ENCODE measurements around the gene FGF14. TPM values are rescaled to one million over a fixed set of nuclear protein-coding genes. Genes with fewer than 3 reads are reported as not detected.

Gene FGF14
- total RNA-seq, 1 donor from 2014 or later: 1.7 TPM

GRCh38 chr13:102049853-102050252 is 352.0 kb downstream of the FGF14 start:
- H3K36me3 Mint-ChIP-seq (ENCODE audit: low read depth): peaks cover 9% of the 10 kb centered on the region
- peaks cover 6% of the 10 kb centered on the region for H3K9me3 Mint-ChIP-seq
- DNase-seq (ENCODE audit: low read depth, low spot score): no peak
- H3K27me3 Mint-ChIP-seq (ENCODE audit: low read depth): no peaks in the 10 kb centered on the region
- no peak overlapping the region for H3K27ac Mint-ChIP-seq (ENCODE audit: unreplicated experiment)
- peaks cover 11% of the 10 kb centered on the region for H3K4me1 Mint-ChIP-seq
- H3K4me3 Mint-ChIP-seq: no peak overlapping the region
- no peak for TF ChIP-seq CTCF (conservative IDR thresholded peaks at IDR 0.05)

GRCh38 chr13:102045731-102046130 is 356.1 kb downstream of the FGF14 start:
- no peak overlapping the region for H3K27ac Mint-ChIP-seq (ENCODE audit: unreplicated experiment)
- H3K36me3 Mint-ChIP-seq (ENCODE audit: low read depth): peaks cover 2% of the 10 kb centered on the region
- peaks cover 11% of the 10 kb centered on the region for H3K4me1 Mint-ChIP-seq
- no peak for DNase-seq (ENCODE audit: low read depth, low spot score)
- peaks cover 3% of the 10 kb centered on the region for H3K9me3 Mint-ChIP-seq
- H3K27me3 Mint-ChIP-seq (ENCODE audit: low read depth): peaks cover 4% of the 10 kb centered on the region
- H3K4me3 Mint-ChIP-seq: no peak overlapping the region
- TF ChIP-seq CTCF (conservative IDR thresholded peaks at IDR 0.05): no peak

- Mint-ChIP-seq H3K4me3 (no peak overlapping the region), H3K27me3 (ENCODE audit: low read depth) (peaks cover 7% of the 10 kb centered on the region), H3K4me1 (peaks cover 11% of the 10 kb centered on the region), H3K36me3 (ENCODE audit: low read depth) (no peaks in the 10 kb centered on the region), H3K27ac (ENCODE audit: unreplicated experiment) (no peak overlapping the region), H3K9me3 (no peaks in the 10 kb centered on the region)
- no peak for TF ChIP-seq CTCF (conservative IDR thresholded peaks at IDR 0.05)
- DNase-seq (ENCODE audit: low read depth, low spot score): no peak
These were observed 359.1 kb downstream of the FGF14 start for GRCh38 chr13:102042746-102043145.

GRCh38 chr13:102041544-102041943 is 360.3 kb downstream of the FGF14 start:
- no peak for DNase-seq (ENCODE audit: low read depth, low spot score)
- TF ChIP-seq CTCF (conservative IDR thresholded peaks at IDR 0.05): no peak
- Mint-ChIP-seq H3K4me3 (no peak overlapping the region), H3K36me3 (ENCODE audit: low read depth) (no peaks in the 10 kb centered on the region), H3K4me1 (peaks cover 11% of the 10 kb centered on the region), H3K27me3 (ENCODE audit: low read depth) (peaks cover 12% of the 10 kb centered on the region), H3K9me3 (peaks cover 1% of the 10 kb centered on the region), H3K27ac (ENCODE audit: unreplicated experiment) (no peak overlapping the region)

- no peak overlapping the region for H3K4me3 Mint-ChIP-seq
- H3K27me3 Mint-ChIP-seq (ENCODE audit: low read depth): peaks cover 15% of the 10 kb centered on the region
- peaks cover 3% of the 10 kb centered on the region for H3K9me3 Mint-ChIP-seq
- no peak overlapping the region for H3K27ac Mint-ChIP-seq (ENCODE audit: unreplicated experiment)
- peaks cover 7% of the 10 kb centered on the region for H3K4me1 Mint-ChIP-seq
- DNase-seq (ENCODE audit: low read depth, low spot score): no peak
- TF ChIP-seq CTCF (conservative IDR thresholded peaks at IDR 0.05): no peak
- no peaks in the 10 kb centered on the region for H3K36me3 Mint-ChIP-seq (ENCODE audit: low read depth)
These were observed 361.0 kb downstream of the FGF14 start for GRCh38 chr13:102040812-102041211.

GRCh38 chr13:102039264-102039663 is 362.6 kb downstream of the FGF14 start:
- DNase-seq (ENCODE audit: low read depth, low spot score): no peak
- no peak for TF ChIP-seq CTCF (conservative IDR thresholded peaks at IDR 0.05)
- Mint-ChIP-seq H3K4me3 (no peak overlapping the region), H3K27ac (ENCODE audit: unreplicated experiment) (no peak overlapping the region), H3K4me1 (peaks cover 6% of the 10 kb centered on the region), H3K27me3 (ENCODE audit: low read depth) (peaks cover 20% of the 10 kb centered on the region), H3K36me3 (ENCODE audit: low read depth) (no peaks in the 10 kb centered on the region), H3K9me3 (peaks cover 3% of the 10 kb centered on the region)

Data from neural crest cell (in vitro differentiated cells).